Endodermal cell (in vitro differentiated cells): Measurements from ENCODE around the gene SLC6A11. TPM values are rescaled to one million over a fixed set of nuclear protein-coding genes. Genes with fewer than 3 reads are reported as not detected.

Source experiments
- DNase-seq: peaks from one replicate; pipeline ENCODE4 v3.0.0-alpha.2; 2017
- H3K27ac ChIP-seq: 2 replicates; pipeline ENCODE4 v1.5.1; 2013; ENCODE audit warnings: mild to moderate bottlenecking, low read depth, low read length, moderate library complexity
- H3K27me3 ChIP-seq: 2 replicates; pipeline ENCODE4 v1.6.1; 2013; ENCODE audit warnings: mild to moderate bottlenecking, low read length, moderate library complexity; ENCODE audit not compliant: insufficient read depth, control insufficient read depth, poor library complexity, severe bottlenecking
- H3K36me3 ChIP-seq: 2 replicates; pipeline ENCODE4 v1.7.0; 2013; ENCODE audit warnings: mild to moderate bottlenecking, low read length, moderate library complexity; ENCODE audit not compliant: control insufficient read depth, insufficient read depth
- H3K4me1 ChIP-seq: one replicate; pipeline ENCODE4 v1.7.0; 2013; ENCODE audit warnings: low read length; ENCODE audit not compliant: control insufficient read depth, insufficient read depth
- H3K4me3 ChIP-seq: 2 replicates; pipeline ENCODE4 v1.5.1; 2013; ENCODE audit warnings: mild to moderate bottlenecking, low read length, moderate library complexity
- H3K9ac ChIP-seq: 2 replicates; pipeline ENCODE4 v1.6.1; 2013; ENCODE audit warnings: mild to moderate bottlenecking, low read length, moderate library complexity; ENCODE audit not compliant: poor library complexity, severe bottlenecking; ENCODE audit errors: extremely low read depth
- H3K9me3 ChIP-seq: 2 replicates; pipeline ENCODE4 v1.6.1; 2013; ENCODE audit warnings: mild to moderate bottlenecking, low read length, moderate library complexity; ENCODE audit not compliant: control insufficient read depth
- H3K27ac Mint-ChIP-seq: 2 replicates; pipeline ENCODE4 v1.8.0; 2020; ENCODE audit warnings: mixed read lengths
- H3K27me3 Mint-ChIP-seq: 2 replicates; pipeline ENCODE4 v1.8.0; 2021; ENCODE audit warnings: mild to moderate bottlenecking, mixed read lengths; ENCODE audit not compliant: insufficient read depth
- H3K36me3 Mint-ChIP-seq: 2 replicates; pipeline ENCODE4 v1.8.0; 2020; ENCODE audit warnings: low read depth, mixed read lengths
- H3K4me1 Mint-ChIP-seq: 2 replicates; pipeline ENCODE4 v1.8.0; 2020; ENCODE audit warnings: mixed read lengths
- H3K4me3 Mint-ChIP-seq: 2 replicates; pipeline ENCODE4 v1.8.0; 2020; ENCODE audit warnings: mild to moderate bottlenecking, moderate library complexity, mixed read lengths
- H3K9me3 Mint-ChIP-seq: 2 replicates; pipeline ENCODE4 v1.8.0; 2020; ENCODE audit warnings: mild to moderate bottlenecking, mixed read lengths
- CTCF ChIP-seq: fragments of 200-600 bp; sonication (generic); conservative IDR thresholded peaks from 2 replicates; pipeline ENCODE4 v1.5.0; 2021; ENCODE audit warnings: antibody characterized with exemption, mild to moderate bottlenecking
- WGBS, 2 experiments: methylation state at CpG; one replicate each; pipeline versions ENCODE4 v1.1.5 to v1.1.7; 2013; ENCODE audit warnings: missing lambda C conversion rate in 2 of 2, mixed read lengths in 1 of 2; ENCODE audit not compliant: insufficient coverage in 1 of 2, insufficient read length in 1 of 2; 5-methylcytosine and 5-hydroxymethylcytosine counted together
- total RNA-seq, 2 donors: library from RNA; stranded (reverse); fragmentation: NEBNext Ultra II Directional in 1 of 2; extraction: Animal tissue kit (Norgen Biotek cat#: 25700) in 1 of 2; gene quantifications; 2 replicates in 1 of 2; 3 replicates in 1 of 2; pipeline ENCODE4 v1.2.1, GENCODE V29; 2021

The SLC6A11 gene
- total RNA-seq, 2 donors from 2014 or later = 0.27 to 0.73 TPM

- H3K9me3 Mint-ChIP-seq = no peaks in the 10 kb centered on the region
- no peak overlapping the region for H3K27ac ChIP-seq
- no peaks in the 10 kb centered on the region for H3K36me3 ChIP-seq
- no peak overlapping the region for H3K4me3 Mint-ChIP-seq
- no peak for TF ChIP-seq CTCF
- no peaks in the 10 kb centered on the region for H3K4me1 ChIP-seq
- no peak overlapping the region for H3K4me3 ChIP-seq
- H3K4me1 Mint-ChIP-seq = no peaks in the 10 kb centered on the region
- H3K27me3 ChIP-seq = peaks cover 2% of the 10 kb centered on the region
- no peak for DNase-seq
- H3K9ac ChIP-seq = no peak overlapping the region
- H3K9me3 ChIP-seq = no peaks in the 10 kb centered on the region
- WGBS, 2 experiments = 91 to 95% methylated on average over 8 to 14 of the region's 14 CpGs
- H3K36me3 Mint-ChIP-seq = no peaks in the 10 kb centered on the region
- peaks cover 17% of the 10 kb centered on the region for H3K27me3 Mint-ChIP-seq
- no peak overlapping the region for H3K27ac Mint-ChIP-seq
Measured at GRCh38 chr3:10925436-10926255, 109.6 kb downstream of the SLC6A11 start.

- peaks cover 11% of the 10 kb centered on the region for H3K27me3 Mint-ChIP-seq
- no peak overlapping the region for H3K27ac ChIP-seq
- H3K4me1 Mint-ChIP-seq = no peaks in the 10 kb centered on the region
- no peaks in the 10 kb centered on the region for H3K36me3 ChIP-seq
- no peak overlapping the region for H3K4me3 Mint-ChIP-seq
- WGBS, 2 experiments = 89 to 90% methylated on average over 9 to 13 of the region's 13 CpGs
- no peaks in the 10 kb centered on the region for H3K36me3 Mint-ChIP-seq
- H3K4me3 ChIP-seq = no peak overlapping the region
- H3K27ac Mint-ChIP-seq = no peak overlapping the region
- H3K9me3 ChIP-seq = no peaks in the 10 kb centered on the region
- no peak overlapping the region for H3K9ac ChIP-seq
- no peak for TF ChIP-seq CTCF
- no peaks in the 10 kb centered on the region for H3K27me3 ChIP-seq
- no peaks in the 10 kb centered on the region for H3K4me1 ChIP-seq
- no peaks in the 10 kb centered on the region for H3K9me3 Mint-ChIP-seq
- no peak for DNase-seq
Measured at GRCh38 chr3:10926256-10926810, 110.3 kb downstream of the SLC6A11 start.

- peaks cover 8% of the 10 kb centered on the region for H3K27me3 Mint-ChIP-seq
- Histone ChIP-seq H3K4me3 (no peak overlapping the region), H3K4me1 (no peaks in the 10 kb centered on the region), H3K27ac (no peak overlapping the region), H3K27me3 (no peaks in the 10 kb centered on the region), H3K9ac (no peak overlapping the region), H3K36me3 (no peaks in the 10 kb centered on the region), H3K9me3 (no peaks in the 10 kb centered on the region)
- H3K4me3 Mint-ChIP-seq = no peak overlapping the region
- TF ChIP-seq CTCF = no peak
- 81 to 90% methylated on average over 7 to 16 of the region's 16 CpGs for WGBS, 2 experiments
- H3K27ac Mint-ChIP-seq = no peak overlapping the region
- no peaks in the 10 kb centered on the region for H3K4me1 Mint-ChIP-seq
- H3K9me3 Mint-ChIP-seq = no peaks in the 10 kb centered on the region
- no peaks in the 10 kb centered on the region for H3K36me3 Mint-ChIP-seq
- DNase-seq = no peak
Measured at GRCh38 chr3:10926811-10927521, 110.9 kb downstream of the SLC6A11 start.
